GM18909 (cell line): ENCODE measurements around the gene SV2B.

Experiments
- ATAC-seq: cut with Tn5 transposase; IDR thresholded peaks from one replicate; pipeline ENCODE4 v1.9.1; 2021; ENCODE audit warnings: mild to moderate bottlenecking; ENCODE audit not compliant: unreplicated experiment, poor library complexity

The SV2B gene

DNA sequence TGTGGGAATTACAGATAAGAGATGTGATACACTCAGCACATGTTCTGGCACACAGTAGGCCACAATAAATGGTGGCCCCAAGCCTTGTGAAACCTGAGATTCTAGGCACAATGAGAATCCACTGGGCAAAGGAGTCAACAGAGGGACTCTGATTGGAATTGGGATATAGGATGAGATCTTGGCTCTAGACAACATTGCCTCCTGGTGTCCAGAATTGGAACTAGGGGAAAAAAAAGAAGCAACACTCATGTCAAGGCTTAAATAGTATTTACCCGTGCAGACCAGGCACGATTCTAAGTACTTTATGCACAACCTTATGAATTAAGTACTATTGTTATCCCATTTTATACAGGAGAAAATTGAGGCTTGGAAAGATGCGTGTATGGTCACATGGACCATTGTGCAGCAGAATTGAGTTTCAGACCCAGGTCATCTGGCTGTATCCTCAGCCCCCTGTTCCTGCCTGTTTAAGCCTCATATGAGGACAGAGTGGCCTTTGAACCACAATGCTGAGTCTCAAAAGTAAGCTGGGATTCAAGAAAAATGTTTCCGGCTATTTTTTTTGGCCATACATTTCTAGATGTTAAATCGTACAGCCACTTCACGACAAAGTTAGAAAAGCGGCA, 124.8 kb downstream of the SV2B start:
- no peak for ATAC-seq

DNA sequence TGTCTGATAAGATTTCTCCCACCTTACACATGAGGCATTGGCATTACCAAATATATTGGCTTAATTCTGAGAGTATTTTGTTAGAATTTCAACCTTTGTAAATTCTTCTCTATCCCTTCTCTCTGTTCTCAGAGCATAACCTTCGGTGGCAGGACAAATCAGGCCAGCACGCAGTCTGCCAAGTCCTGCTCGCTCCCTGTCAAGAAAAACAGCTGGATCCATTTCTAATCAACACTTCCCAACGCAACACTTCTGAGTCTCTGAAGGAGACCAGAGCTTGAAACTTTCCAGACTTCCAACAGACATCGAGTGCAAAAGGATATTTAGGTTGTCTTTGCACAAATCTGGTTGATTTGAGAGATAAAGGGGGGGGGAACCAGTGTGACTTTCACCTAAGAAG, 125.7 kb downstream of the SV2B start:
- no peak for ATAC-seq

DNA sequence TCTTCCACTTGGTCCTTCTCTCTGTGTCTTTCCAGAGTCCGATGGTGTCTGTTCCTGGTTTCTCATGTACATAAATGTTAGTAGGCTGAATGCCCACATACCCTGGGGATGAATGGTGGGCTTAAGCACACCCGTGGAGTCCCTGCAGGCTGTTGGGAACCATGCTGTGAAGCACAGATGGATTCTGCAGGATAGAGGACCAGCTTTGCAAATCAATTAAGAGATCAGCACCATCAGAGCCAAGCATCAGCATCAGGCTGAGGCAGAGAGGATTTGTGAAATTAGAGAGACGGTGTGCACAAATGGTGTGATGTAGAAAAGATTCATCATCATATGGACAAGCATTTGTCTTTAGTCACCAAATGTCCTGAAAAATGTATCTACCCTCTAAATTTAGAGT, 127.1 kb downstream of the SV2B start:
- no peak for ATAC-seq

GRCh38 chr15:91227766-91228165, 127.7 kb downstream of the SV2B start:
- ATAC-seq = no peak

DNA sequence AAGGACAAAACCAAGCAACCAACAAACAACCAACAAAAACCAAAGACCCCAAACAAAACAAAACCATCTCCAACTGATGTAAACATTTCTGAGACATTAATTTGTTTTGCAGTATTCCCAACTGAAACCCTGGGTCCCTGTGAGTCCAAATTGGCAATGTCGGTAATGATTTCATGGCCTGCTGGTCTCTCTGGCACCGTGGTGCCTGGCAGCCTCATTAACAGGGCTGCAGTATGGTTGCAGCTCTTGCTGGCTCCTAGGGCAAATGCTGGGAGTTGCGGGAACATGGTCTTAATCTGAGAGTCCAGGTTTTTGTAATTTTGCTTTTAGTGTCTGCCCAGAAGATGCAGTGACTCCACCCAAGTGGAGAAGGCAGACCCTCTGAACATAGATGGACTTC, 128.3 kb downstream of the SV2B start:
- ATAC-seq = no peak

DNA sequence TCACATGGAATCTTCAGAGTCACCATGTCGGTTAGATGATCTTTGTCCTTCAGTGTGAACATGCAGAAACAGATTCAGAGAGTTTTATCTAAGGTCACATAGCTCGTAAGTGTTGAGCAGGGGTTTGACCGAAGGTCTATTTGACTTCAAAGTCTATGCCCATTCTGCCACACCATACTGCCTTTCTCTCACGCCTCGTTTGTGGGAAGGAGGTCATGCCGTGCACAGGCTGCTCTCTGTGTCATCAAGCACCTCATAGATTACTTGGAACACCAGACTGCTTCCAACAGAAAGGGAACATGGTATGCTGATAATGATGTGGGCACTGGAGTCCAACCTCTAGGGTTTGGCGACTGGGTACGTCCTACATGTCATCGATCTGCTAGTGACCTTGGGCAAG, 128.8 kb downstream of the SV2B start:
- no peak for ATAC-seq

- ATAC-seq = no peak
Measured at GRCh38 chr15:91231703-91232102, 131.6 kb downstream of the SV2B start.

GRCh38 chr15:91234759-91235158, 134.7 kb downstream of the SV2B start:
- ATAC-seq = no peak

- ATAC-seq = no peak
Measured at GRCh38 chr15:91235376-91235775, 135.3 kb downstream of the SV2B start.

- ATAC-seq = no peak
Measured at GRCh38 chr15:91237445-91237844, 137.4 kb downstream of the SV2B start.

DNA sequence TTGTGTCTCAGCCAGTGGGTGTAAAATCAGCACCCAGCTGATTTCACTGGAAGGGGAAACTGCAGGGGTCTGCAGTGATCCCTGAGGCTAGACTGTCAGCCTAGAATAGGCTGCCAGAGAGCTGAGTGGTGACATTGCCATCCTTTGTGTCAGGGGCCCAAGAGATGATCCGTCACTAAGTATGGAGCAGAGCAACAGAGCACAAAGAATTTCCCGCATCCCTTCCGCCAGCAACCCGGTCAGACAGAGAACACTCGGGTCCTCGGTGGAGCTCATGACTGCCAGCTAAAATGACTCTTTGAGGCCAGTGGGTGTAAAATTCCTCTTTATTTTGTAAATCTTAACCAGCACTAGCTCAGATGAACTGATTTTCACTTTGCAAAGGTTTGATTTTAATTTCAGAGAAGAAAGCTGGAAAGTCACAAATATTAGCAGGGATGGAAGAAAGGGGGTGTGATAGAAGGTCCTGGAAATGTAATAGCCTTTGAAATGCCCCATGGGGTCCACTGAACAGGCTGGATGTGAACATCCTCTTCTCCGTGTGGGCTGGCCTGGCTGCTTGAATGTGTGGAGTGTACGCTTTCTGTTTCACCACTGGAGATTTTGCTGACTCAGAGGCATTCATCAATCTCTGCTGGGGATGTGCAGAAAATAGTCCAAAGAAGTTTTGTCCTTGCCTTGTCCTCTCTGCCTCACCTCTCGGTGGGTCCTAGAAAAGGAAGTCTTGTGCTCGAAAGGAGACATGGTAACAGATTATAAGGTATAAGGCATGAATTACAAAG, 138.8 kb downstream of the SV2B start:
- no peak for ATAC-seq

DNA sequence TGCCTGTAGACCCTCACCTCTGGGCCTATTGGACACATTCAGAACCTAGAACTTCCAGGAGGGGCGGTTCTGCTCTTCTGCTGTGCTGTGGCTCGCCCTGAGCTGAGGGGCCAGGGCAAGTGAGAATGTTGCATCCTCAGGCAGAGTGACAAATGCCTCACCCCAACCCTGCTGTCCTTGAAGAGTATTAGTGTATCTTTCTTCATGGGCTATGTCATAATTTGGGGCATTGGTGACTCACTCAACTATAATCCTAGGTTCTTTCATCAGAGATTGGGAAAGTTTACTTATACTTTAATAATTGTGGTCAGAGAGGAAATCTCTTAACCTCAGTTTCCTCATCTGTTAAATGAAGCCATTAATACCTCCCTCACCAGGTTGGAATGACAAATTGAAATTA, 143.8 kb downstream of the SV2B start:
- no peak for ATAC-seq

- no peak for ATAC-seq
Measured at GRCh38 chr15:91244919-91245318, 144.9 kb downstream of the SV2B start.

DNA sequence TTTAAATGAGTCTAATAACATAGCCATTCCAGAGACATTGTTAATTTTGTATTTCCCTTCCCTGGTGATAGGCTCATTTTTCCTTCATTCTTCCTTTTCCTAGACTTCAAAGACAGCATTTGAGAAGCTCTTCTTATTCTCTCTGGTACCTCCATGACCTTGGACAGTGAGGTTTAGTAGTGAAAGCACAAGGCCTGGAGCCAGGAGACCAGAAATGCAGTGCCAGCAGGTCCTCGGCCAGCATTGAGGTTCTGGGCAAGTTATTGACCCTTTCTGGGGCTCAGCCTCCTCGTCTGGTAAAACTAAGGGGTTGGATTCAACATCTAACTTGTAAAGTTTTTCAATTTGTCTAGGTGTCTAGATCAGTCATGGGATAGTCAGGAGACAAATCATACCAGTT, 146.9 kb downstream of the SV2B start:
- no peak for ATAC-seq

DNA sequence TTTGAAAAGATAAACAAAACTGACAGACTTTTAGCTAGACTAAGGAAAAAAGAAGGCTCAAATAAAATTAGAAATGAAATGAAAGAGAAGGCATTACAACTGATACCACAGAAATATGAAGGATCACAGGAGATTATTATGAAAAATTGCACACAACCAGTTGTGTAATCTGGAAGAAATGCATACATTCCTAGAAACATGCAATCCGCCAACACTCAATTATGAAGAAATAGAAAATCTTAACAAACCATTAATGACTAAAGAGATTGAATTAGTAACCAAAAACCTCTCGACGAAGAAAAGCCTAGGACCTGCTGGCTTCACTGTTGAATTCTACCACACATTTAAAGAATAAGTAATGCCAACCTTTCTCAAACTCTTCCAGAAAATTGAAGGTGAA, 149.5 kb downstream of the SV2B start:
- ATAC-seq = no peak

GRCh38 chr15:91252322-91252721, 152.3 kb downstream of the SV2B start:
- ATAC-seq = no peak

- ATAC-seq = no peak
Measured at GRCh38 chr15:91252756-91253155, 152.7 kb downstream of the SV2B start.

GRCh38 chr15:91253605-91254004, 153.5 kb downstream of the SV2B start:
- ATAC-seq = no peak

- ATAC-seq = no peak
Measured at GRCh38 chr15:91254766-91255165, 154.7 kb downstream of the SV2B start.

GRCh38 chr15:91255670-91256192, 155.7 kb downstream of the SV2B start:
- ATAC-seq = no peak

- no peak for ATAC-seq
Measured at GRCh38 chr15:91257746-91258414, 157.8 kb downstream of the SV2B start.
